Bone marrow (tissue), 2 donors: ENCODE results near the gene TMEM121B.
"Not testable (repeated sequence)": the region's sequence is repeated elsewhere in the genome, so short reads cannot be mapped to it uniquely, and the experiment has no call there.

ENCODE experiments used
- DNase-seq, 2 donors: peaks; one replicate each; lab custom pipeline; 2025; lab: John Stamatoyannopoulos, UW

Gene TMEM121B

GRCh38 chr22:17121233-17122195, at the start of gene TMEM121B:
Gene TMEM121B, minus strand, starts transcription at chr22:17121360. Its CDS starts 233 bp downstream, at chr22:17121127.
- peak; percentile 34 to 58 for DNase-seq

- no peak for DNase-seq
These were observed 46.3 kb upstream of the TMEM121B start for GRCh38 chr22:17167486-17167885.

- no peak for DNase-seq
These were observed 43.3 kb upstream of the TMEM121B start for GRCh38 chr22:17164392-17165024.

- no peak for DNase-seq
These were observed 41.6 kb upstream of the TMEM121B start for GRCh38 chr22:17162731-17163130.

GRCh38 chr22:17161991-17162390, 40.8 kb upstream of the TMEM121B start:
- DNase-seq = no peak

- DNase-seq = no peak
These were observed 38.4 kb upstream of the TMEM121B start for GRCh38 chr22:17159504-17159951.

GRCh38 chr22:17158568-17159503, 37.7 kb upstream of the TMEM121B start, which contains the start of gene HDHD5:
Gene HDHD5, minus strand, starts transcription at chr22:17159277. Its CDS starts 26 bp downstream, at chr22:17159251.
- DNase-seq = peak; percentile 47 to 79

- DNase-seq = no peak
These were observed 37.0 kb upstream of the TMEM121B start for GRCh38 chr22:17158176-17158567.

GRCh38 chr22:17157714-17158113, 36.6 kb upstream of the TMEM121B start:
- no peak for DNase-seq

GRCh38 chr22:17155941-17156340, 34.8 kb upstream of the TMEM121B start:
- DNase-seq = no peak

- no peak for DNase-seq
These were observed 31.8 kb upstream of the TMEM121B start for GRCh38 chr22:17152971-17153370.

GRCh38 chr22:17152340-17152739, 31.2 kb upstream of the TMEM121B start:
- DNase-seq = no peak

GRCh38 chr22:17149076-17149815, 28.1 kb upstream of the TMEM121B start:
- no peak for DNase-seq

GRCh38 chr22:17147458-17147857, 26.3 kb upstream of the TMEM121B start:
- not testable (repeated sequence) for DNase-seq

- DNase-seq = no peak
These were observed 24.0 kb upstream of the TMEM121B start for GRCh38 chr22:17145021-17145680.

- no peak for DNase-seq
These were observed 22.7 kb upstream of the TMEM121B start for GRCh38 chr22:17143826-17144225.

GRCh38 chr22:17143101-17143500, 21.9 kb upstream of the TMEM121B start:
- DNase-seq = no peak

- DNase-seq = no peak
These were observed 19.9 kb upstream of the TMEM121B start for GRCh38 chr22:17140826-17141766.

GRCh38 chr22:17140022-17140421, 18.9 kb upstream of the TMEM121B start:
- no peak for DNase-seq
